NCI-H2196 treated with DMSO at 0.1 percent for 48 hours (cell line): ENCODE measurements around the gene CLRN1.

Experiments
- DNase-seq: peaks from one replicate; lab custom pipeline; 2025; ENCODE audit not compliant: unreplicated experiment; lab: John Stamatoyannopoulos, UW

Gene CLRN1

DNA sequence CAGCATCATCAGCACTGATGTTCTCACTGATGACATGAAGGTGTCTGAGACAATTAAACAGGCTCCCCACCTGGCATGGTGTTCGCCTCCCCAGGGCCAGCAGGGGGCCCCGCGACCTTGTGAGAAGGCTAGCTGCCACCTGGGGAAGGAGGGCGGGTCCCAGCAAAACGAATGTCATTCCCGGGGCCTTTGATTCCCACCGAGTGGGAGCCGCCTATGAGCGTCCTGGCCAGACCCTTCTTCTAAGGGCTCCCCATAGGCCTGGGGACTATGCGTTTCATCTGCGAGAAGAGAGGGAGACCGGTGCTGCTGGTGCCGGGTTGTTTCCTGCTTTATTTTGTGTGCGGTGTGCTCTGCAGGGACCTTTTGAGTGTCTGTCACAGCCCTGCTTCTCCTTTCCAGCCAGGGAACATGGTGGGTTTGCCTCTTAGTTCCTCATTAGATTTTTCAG, 46.8 kb downstream of the CLRN1 start:
- DNase-seq = no peak

DNA sequence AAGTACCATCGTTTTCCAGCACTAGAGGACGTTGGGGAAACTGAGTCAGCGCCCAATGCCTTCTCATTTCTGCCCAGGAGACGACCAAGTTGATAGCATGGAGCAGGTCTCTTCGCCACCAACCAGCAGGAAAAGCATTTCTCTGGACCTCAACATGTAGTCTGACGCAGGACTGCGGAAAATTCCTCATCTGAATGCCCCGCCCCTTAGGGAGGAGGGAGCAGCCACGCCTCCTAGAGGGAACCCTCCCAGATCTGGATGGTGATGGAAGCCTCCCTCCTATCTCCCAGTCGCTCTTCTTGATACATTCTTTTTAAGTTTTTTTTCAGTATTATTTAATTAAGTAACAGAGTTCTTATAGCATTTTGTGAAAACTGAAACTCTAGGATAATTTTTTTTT, 49.9 kb downstream of the CLRN1 start:
- no peak for DNase-seq

DNA sequence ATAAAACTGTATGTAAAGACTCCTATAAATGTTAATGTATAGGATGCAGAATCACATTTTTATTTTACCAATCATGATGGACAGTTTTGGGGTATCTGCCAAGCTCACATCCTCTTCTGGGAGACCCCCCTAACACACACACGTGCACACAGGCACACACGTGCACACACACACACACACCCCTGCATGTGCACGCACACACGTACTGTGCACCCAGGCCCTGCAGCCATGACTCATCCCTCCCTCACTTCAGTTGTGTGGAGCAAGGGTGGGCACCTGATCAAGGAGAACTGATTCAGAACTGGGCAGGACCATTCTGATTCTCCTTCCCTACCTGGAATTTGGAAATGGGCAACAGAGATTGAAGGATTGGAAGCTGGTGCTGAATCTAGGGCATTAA, 51.3 kb downstream of the CLRN1 start:
- no peak for DNase-seq

DNA sequence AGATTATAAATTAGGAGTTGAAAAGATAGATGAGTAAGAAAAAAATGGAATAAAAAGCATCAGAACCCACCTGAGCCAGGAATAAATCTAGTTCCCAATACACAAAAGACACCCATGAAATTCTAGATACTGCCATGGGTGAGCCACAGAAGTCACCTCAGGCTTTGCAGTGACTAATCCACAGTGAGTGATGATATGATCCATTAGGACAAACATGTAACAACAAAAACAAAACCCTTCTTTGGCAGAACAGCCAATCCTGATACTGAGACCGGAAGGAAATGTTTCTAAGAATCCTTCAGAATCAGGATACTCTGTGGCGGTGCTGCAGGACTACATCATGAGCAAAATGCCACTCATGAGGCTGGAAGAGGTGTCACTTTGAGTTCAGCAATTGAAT, 52.3 kb downstream of the CLRN1 start:
- DNase-seq = no peak

DNA sequence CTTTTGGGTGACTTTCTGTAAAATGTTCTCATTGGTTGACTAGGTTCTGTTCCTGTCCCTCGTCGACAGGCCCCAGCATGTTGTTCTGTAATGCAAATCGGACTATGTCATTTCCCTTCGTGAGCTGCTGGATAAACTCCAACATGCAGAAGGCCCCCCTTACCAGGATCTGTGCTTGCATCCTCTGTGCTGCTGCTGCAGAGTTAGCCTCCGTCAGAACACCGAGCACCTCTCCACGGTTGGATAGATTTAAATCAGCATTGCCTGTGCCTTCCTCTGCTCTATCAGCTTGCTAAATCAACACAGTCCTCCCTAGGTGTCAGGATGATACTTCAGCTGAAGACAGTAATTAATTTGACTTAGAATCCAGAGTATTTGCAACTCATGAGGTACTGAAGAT, 54.6 kb downstream of the CLRN1 start:
- no peak for DNase-seq

DNA sequence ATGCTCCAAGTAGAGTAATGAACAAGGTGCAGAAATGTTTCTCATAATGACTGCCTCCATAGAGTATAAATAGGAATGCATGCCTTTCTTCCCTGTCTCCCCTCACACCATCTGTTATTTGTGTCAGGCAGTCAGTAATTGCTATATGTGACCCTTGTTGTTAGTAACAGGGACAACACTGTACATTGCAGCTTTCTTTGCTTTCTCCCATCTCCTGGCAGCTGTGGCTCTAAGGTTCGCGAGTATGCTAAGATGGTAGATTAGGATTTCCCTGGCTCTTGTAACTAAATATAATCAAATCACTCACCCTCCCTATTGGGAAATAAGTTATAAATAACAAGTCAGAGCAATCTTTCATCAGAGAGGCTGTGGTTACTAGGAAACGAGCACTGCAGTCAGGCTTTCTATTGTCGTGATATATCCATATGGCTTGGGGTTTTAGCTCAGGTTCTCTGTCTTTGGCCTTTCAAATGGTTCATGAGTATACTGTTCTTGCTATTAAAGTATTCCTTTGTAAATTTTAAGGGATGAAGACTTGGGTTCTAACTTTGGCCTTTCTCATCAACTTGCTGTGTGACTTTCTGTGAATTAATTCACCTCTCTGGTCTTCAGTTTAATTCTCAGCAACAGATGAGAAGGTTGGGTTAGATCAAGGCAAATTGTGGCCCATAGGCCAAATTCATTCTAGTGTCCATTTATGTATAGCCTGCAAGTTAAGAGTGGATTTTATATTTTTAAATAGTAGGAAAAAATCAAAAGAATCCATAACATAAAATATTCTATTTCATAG, 59.2 kb downstream of the CLRN1 start:
- no peak for DNase-seq

DNA sequence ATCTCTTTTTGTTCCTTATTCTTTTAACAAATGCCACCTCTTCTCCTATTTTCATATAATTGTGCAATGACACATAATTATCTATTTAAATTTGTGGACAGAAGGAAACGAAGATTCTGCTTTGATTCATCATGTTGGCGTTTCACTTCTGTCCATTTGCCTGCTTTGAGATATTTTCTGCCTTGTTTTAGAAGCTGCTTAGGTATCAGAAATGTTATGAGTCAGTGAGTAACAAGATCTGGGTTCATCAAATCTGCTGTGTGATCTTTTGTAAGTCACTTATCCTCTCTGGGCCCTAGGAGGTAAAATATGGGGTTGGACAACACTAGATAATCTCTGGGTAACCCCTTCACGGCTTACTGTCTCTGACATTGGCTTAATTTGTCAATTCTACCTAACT, 60.0 kb downstream of the CLRN1 start:
- DNase-seq = no peak

DNA sequence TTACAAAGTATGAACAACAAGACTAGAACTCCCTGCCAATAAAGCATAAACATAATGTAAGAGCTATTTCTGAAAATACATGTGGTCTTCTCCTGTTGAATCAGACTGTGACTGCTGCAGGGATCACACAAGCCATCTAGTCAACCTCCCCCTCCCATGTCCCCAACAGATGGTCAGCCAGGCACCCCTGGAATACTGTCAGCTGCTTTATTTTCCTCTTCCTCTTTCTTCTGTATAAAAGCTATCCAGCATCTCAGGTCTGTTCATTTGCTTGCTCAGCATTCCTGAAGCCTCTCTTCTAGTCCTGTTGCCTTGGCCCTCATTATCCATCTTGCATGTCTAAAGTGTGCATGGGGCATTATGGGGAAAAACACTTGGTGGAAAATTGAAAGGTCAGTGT, 60.8 kb downstream of the CLRN1 start:
- no peak for DNase-seq

DNA sequence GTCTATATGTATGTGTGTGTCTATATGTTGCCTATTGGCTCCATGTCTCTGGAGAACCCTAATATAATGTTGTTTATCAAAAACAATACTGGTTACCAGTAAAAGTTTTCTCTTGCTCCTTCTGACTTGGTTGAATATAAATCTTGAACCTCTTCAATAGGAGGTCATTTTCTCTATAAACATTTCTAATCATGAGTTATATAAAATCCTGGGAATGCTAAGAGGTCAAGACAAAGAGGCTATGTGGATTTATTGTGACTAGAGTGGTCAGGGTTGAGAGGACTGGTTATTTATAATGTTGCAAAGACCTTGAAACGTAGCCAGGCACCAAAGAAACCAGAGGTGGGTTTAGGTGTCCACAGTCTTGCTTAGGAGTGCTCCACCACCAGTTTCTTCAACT, 66.1 kb downstream of the CLRN1 start:
- DNase-seq = no peak

DNA sequence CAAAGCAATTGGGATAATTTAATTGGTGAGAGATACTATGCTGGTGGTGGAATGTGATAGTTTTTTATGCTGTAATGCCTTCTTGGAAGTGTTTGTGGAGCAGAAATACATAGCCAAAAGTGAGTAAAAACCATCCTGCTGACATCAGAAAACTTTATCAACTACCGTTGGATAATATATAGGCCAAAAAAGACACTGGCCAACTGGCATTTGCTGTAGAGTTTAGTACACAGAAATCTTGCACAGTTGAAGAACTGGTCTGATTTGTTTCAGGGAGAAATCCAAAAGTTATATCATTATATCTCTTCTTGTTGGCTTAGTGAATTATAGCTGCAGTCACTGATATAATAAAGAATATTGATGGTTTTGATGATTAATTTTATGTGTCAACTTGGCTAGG, 66.8 kb downstream of the CLRN1 start:
- DNase-seq = no peak

DNA sequence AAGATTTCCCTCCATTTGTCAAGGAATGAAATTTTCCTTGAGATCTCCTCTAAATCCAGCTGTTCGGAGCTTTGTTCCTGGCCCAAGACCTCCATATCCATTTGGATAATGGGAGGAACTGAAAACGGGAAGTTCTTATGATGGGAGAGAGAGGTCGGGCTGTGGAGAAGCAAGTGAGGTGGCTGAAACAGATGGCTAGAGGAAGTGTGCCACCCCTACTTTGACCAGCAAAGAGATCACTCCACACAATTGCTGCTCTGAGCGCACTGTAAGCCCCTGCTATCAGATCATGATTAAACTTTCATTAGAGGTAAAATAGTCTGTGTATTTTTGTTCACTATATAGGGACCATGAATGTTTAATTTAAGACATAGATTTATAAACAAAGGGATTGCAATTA, 67.2 kb downstream of the CLRN1 start, which contains the start of gene MINDY4B:
TSS of gene MINDY4B (minus strand) at position 101 of the 400 bp plus-strand sequence. CDS start at position 101, 0 bp downstream.
- DNase-seq = no peak

DNA sequence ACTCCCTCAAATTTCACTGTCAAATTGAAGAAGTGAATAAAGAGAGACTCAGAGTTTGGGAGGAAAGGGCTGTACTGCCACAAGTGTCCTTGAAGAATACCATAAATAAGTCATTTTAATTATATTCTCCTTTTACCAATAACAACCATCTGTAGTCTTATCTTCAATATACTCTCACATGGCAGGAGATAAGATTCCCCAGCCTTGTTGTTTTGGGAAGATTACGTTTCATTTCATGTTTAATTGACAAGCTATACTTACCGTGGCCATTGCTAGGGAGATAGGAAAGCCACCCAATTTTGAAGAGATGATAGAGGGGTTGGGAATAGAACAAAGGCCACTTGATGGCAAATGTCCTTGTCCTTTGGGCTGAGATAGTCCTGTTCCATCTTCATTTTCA, 69.5 kb downstream of the CLRN1 start:
- DNase-seq = no peak

DNA sequence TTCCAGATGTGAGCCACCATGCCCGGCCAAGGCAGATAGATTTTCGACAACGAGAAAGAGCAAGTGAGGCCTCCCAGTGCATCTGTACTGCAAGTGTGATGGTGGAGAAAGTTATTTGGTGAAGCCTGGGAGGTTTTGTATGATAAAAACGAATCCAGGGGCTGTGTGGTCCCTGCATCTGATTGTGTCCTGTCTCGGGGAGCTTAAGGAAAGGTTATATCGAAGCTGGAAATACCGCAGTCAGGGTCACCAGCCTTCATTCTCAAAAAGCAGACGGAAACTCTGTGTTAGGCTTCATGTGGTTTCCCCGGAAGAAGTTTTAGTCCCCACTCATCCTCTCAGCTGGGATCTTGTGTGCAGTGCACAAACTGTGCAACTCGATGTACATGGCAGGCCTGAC, 70.7 kb downstream of the CLRN1 start:
- DNase-seq = no peak

DNA sequence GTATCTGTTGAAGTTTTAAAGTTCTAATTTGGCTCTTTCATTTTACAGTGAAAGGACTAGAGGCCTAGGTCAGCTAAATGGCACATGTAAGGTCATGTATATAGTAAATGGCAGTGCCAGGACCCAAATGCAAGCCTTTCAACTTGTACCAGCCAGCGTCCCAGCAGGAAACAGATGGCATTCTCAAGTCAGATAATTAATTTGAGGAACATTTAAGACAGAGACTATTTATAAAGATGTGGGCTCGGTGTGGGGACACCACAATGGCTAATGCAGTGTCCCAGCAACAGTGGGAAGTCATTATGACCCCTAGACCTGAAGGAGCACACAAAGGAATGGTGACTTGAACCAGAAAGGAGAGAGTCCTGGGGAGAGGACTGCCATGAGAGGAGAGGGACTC, 73.4 kb downstream of the CLRN1 start:
- no peak for DNase-seq

DNA sequence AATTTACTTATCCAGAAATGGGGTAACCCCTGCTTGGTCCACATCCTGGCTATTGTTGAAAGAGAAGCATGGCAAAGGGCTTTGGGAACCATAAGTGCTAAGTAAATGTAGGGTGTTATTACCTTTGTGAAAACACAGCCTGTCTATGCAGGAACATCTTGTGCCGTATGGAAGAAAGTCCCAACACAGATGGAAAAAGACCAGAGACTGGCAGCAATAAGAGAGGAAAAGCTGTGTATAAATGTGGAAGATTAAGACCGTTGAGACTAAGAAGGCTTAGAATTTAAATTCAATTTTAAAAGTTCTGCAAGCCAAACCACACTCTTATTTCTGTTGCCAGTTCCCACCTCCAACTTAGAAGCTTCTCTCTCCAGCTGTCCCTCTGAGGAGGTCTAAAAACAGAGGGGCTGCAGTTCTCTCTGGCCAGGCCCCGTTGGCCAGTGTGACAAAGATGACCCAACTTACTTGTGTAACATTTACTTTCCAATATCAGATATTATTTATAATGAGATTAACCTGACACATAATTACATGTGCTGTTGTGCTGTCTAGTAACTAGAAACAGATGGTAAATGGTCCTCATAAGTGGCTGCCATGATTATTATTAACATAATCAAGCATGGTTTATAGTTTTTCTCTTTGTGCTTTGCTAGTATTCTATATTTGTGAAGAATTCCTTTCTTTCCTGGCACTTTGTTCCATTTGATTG, 74.3 kb downstream of the CLRN1 start:
- DNase-seq = no peak

DNA sequence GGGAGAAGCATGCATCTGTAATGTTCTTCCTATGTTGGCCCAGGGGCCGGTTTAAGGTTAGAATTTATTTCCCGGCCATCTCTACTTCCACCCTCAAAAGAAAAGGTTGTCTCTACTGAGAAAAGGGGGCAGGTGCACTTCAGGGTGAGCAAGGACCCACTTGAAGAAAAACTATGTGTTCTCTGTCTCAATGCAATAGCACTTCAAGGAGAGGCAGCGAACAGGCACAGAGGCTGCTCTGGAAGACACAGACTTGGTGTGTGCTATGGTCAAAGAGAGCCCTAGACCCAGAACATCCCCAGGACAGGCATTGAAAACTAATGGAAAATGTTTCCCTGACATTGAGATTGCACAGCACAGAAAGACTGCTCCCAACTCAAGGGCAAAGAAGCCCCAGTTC, 74.9 kb downstream of the CLRN1 start:
- DNase-seq = no peak

DNA sequence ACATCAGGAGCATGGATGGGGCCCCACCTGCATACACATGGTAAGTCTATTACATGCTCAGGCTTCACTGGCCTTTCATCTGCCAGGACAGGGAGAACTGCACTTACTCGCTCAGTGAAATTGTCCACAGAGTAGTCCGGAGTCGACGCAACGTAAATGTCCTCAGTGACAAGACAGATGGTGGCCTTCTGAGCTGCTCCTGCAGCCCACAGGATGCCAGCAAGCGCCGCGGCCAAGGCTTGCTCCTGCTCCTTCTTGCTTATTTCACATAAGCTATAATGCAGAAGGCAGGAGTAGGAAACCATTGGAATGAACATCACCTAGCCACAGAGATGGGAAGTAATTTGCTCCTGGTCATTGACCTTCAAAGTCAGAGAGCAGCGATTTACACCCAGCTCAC, 81.7 kb downstream of the CLRN1 start:
- no peak for DNase-seq

DNA sequence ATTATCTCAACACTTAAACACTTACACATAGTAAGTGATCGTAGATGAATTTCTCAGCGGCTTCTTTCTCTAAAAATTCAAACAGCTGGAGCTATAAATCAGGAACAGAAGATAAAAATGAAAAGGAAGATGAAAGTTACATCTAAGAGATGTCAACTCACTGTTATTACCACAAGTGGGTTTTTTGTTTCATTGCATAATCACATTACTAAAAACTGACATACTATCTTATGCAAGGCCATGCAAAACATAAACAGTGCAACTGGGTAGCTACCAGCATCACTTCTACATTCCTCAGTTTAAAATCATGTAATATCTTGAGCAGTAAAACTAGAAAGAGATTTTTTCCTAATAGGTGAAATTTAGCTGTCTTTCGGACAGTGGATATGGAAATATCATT, 82.2 kb downstream of the CLRN1 start:
- DNase-seq = no peak

DNA sequence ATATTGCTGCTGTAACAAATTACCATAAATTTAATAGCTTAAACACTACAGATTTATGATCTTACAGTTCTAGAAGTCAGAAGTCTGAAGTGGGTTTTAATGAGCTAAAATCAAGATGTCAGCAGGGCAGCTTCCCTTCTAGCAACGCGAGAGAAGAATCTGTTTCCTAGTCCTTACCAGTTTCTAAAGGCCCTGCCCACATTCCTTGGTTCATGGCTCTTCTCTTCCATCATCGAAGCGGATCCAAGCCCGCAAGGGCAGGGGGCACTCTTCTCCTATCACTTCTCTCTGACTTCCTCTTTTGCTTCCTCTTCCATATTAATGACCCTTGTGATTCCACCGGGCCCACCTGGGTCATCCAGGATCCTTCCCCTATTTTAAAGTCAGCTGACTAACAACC, 83.4 kb downstream of the CLRN1 start:
- no peak for DNase-seq

DNA sequence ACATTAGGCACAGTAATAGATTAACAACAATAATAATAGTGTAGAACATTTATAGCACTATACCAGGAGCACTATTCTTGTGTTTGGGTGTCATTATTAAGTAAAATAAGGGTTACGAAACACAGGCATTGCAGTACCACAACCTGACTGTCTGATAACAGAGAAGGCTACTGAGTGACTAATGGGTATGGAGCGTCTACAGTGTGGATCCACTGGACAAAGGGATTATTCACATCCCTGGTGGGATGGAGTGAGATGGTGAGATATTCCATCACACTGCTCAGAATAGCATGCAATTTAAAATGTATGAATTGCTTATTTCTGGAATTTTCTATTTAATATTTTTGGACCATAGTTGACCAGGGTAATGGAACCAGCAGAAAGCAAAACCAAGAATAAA, 85.5 kb downstream of the CLRN1 start:
- no peak for DNase-seq

DNA sequence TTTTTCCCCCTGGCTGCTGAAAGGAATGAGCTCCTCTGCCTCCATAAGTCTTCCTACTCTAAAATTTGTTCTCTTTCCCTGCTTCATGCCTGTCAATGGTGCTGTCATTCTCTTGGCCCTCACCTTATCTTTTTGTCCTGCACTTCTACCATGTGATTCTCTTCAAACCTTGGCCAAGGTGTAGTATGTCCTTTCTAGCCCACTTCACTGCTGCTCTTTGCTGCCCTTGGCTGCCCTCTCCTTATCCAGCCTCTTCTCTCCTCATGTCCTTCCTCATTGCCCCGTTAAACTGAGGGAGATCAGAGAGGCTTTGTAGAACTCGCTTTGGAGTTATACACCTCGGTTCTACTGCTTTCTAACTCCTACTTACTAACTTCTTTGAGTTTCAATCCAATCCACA, 87.0 kb downstream of the CLRN1 start:
- no peak for DNase-seq

DNA sequence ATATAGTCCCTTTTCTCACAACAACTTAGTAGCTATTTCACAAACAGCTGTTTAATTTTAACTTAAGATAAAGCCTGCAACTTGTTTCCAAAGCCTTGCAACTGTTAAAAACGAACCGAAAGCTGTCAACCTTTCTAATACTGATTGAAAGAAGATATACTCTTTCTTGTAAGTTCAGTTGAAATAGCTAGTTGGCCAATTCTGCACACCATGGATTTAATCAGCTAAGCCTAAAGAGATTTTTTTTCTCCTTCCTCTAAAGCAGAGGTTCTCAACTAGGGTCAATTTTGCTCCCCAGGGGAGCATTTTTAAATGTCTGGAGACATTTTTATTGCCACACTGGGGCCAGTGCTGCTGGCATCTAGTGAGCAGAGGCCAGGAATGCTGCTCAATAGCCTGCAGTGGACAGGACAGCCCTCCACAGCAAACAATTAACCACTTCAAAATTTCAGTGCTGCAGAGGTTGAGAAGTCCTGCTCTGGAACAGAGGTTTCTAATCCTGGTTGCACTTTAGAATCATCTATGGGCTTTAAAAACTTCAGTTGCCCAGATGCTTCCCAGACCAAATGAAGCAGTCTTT, 93.4 kb downstream of the CLRN1 start:
- no peak for DNase-seq
